Endodermal cell (in vitro differentiated cells): Measurements from ENCODE around the gene HNRNPM. TPM values are rescaled to one million over a fixed set of nuclear protein-coding genes. Genes with fewer than 3 reads are reported as not detected.

Experiments
- DNase-seq: peaks from one replicate; pipeline ENCODE4 v3.0.0-alpha.2; 2017
- H3K27ac ChIP-seq: 2 replicates; pipeline ENCODE4 v1.5.1; 2013; ENCODE audit warnings: mild to moderate bottlenecking, low read depth, low read length, moderate library complexity
- H3K27me3 ChIP-seq: 2 replicates; pipeline ENCODE4 v1.6.1; 2013; ENCODE audit warnings: mild to moderate bottlenecking, low read length, moderate library complexity; ENCODE audit not compliant: insufficient read depth, control insufficient read depth, poor library complexity, severe bottlenecking
- H3K36me3 ChIP-seq: 2 replicates; pipeline ENCODE4 v1.7.0; 2013; ENCODE audit warnings: mild to moderate bottlenecking, low read length, moderate library complexity; ENCODE audit not compliant: control insufficient read depth, insufficient read depth
- H3K4me1 ChIP-seq: one replicate; pipeline ENCODE4 v1.7.0; 2013; ENCODE audit warnings: low read length; ENCODE audit not compliant: control insufficient read depth, insufficient read depth
- H3K4me3 ChIP-seq: 2 replicates; pipeline ENCODE4 v1.5.1; 2013; ENCODE audit warnings: mild to moderate bottlenecking, low read length, moderate library complexity
- H3K9ac ChIP-seq: 2 replicates; pipeline ENCODE4 v1.6.1; 2013; ENCODE audit warnings: mild to moderate bottlenecking, low read length, moderate library complexity; ENCODE audit not compliant: poor library complexity, severe bottlenecking; ENCODE audit errors: extremely low read depth
- H3K9me3 ChIP-seq: 2 replicates; pipeline ENCODE4 v1.6.1; 2013; ENCODE audit warnings: mild to moderate bottlenecking, low read length, moderate library complexity; ENCODE audit not compliant: control insufficient read depth
- H3K27ac Mint-ChIP-seq: 2 replicates; pipeline ENCODE4 v1.8.0; 2020; ENCODE audit warnings: mixed read lengths
- H3K27me3 Mint-ChIP-seq: 2 replicates; pipeline ENCODE4 v1.8.0; 2021; ENCODE audit warnings: mild to moderate bottlenecking, mixed read lengths; ENCODE audit not compliant: insufficient read depth
- H3K36me3 Mint-ChIP-seq: 2 replicates; pipeline ENCODE4 v1.8.0; 2020; ENCODE audit warnings: low read depth, mixed read lengths
- H3K4me1 Mint-ChIP-seq: 2 replicates; pipeline ENCODE4 v1.8.0; 2020; ENCODE audit warnings: mixed read lengths
- H3K4me3 Mint-ChIP-seq: 2 replicates; pipeline ENCODE4 v1.8.0; 2020; ENCODE audit warnings: mild to moderate bottlenecking, moderate library complexity, mixed read lengths
- H3K9me3 Mint-ChIP-seq: 2 replicates; pipeline ENCODE4 v1.8.0; 2020; ENCODE audit warnings: mild to moderate bottlenecking, mixed read lengths
- WGBS, 2 experiments: methylation state at CpG; one replicate each; pipeline versions ENCODE4 v1.1.5 to v1.1.7; 2013; ENCODE audit warnings: missing lambda C conversion rate in 2 of 2, mixed read lengths in 1 of 2; ENCODE audit not compliant: insufficient coverage in 1 of 2, insufficient read length in 1 of 2; 5-methylcytosine and 5-hydroxymethylcytosine counted together
- total RNA-seq, 2 donors: library from RNA; stranded (reverse); fragmentation: NEBNext Ultra II Directional in 1 of 2; extraction: Animal tissue kit (Norgen Biotek cat#: 25700) in 1 of 2; gene quantifications; 2 replicates in 1 of 2; 3 replicates in 1 of 2; pipeline ENCODE4 v1.2.1, GENCODE V29; 2021
- TF ChIP-seq, protein P1 (sequence below): fragments of 200-600 bp; sonication (generic); conservative IDR thresholded peaks from 2 replicates; pipeline ENCODE4 v1.5.0; 2021; ENCODE audit warnings: antibody characterized with exemption, mild to moderate bottlenecking

HNRNPM gene
- total RNA-seq, 2 donors from 2014 or later = 271 to 370 TPM

- no peaks in the 10 kb centered on the region for H3K27me3 Mint-ChIP-seq
- no peaks in the 10 kb centered on the region for H3K4me1 ChIP-seq
- no peaks in the 10 kb centered on the region for H3K27me3 ChIP-seq
These were observed 41.5 kb upstream of the HNRNPM start for GRCh38 chr19:8403098-8403819.

DNA sequence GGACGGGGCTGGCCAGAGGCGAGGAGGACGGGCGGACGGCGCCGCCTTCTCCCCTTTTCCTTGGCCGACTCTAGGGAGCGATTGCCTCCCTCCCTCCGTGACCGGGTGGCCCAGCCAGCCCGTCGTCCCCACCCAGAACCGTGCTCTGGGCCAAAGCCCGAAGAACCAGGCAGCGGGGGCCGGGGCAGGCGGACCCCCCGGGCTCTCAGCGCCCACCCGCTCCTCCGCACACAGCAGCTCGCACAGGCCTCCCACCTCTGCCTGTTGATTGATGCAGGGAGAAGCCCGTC, 41.0 kb upstream of the HNRNPM start:
- Histone ChIP-seq H3K36me3 (peaks cover 36% of the 10 kb centered on the region), H3K4me1 (no peaks in the 10 kb centered on the region), H3K9ac (no peak overlapping the region), H3K4me3 (no peak overlapping the region), H3K27me3 (no peaks in the 10 kb centered on the region), H3K27ac (no peak overlapping the region), H3K9me3 (no peaks in the 10 kb centered on the region)
- 89 to 91% methylated on average over 12 to 24 of the region's 24 CpGs for WGBS, 2 experiments
- H3K9me3 Mint-ChIP-seq = no peaks in the 10 kb centered on the region
- DNase-seq = no peak
- TF ChIP-seq, protein P1, sequence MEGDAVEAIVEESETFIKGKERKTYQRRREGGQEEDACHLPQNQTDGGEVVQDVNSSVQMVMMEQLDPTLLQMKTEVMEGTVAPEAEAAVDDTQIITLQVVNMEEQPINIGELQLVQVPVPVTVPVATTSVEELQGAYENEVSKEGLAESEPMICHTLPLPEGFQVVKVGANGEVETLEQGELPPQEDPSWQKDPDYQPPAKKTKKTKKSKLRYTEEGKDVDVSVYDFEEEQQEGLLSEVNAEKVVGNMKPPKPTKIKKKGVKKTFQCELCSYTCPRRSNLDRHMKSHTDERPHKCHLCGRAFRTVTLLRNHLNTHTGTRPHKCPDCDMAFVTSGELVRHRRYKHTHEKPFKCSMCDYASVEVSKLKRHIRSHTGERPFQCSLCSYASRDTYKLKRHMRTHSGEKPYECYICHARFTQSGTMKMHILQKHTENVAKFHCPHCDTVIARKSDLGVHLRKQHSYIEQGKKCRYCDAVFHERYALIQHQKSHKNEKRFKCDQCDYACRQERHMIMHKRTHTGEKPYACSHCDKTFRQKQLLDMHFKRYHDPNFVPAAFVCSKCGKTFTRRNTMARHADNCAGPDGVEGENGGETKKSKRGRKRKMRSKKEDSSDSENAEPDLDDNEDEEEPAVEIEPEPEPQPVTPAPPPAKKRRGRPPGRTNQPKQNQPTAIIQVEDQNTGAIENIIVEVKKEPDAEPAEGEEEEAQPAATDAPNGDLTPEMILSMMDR = no peak
- peaks cover 53% of the 10 kb centered on the region for H3K36me3 Mint-ChIP-seq
- H3K4me3 Mint-ChIP-seq = no peak overlapping the region
- no peaks in the 10 kb centered on the region for H3K4me1 Mint-ChIP-seq
- no peak overlapping the region for H3K27ac Mint-ChIP-seq
- H3K27me3 Mint-ChIP-seq = no peaks in the 10 kb centered on the region

More at GRCh38 chr19:8403098-8403819, 41.5 kb upstream of the HNRNPM start:
- H3K9me3 Mint-ChIP-seq = no peaks in the 10 kb centered on the region
- H3K9ac ChIP-seq = no peak overlapping the region
- H3K4me3 Mint-ChIP-seq = no peak overlapping the region
- no peak overlapping the region for H3K27ac Mint-ChIP-seq
- TF ChIP-seq, protein P1 = no peak
- no peaks in the 10 kb centered on the region for H3K9me3 ChIP-seq
- peaks cover 36% of the 10 kb centered on the region for H3K36me3 ChIP-seq
- peaks cover 55% of the 10 kb centered on the region for H3K36me3 Mint-ChIP-seq
- no peak for DNase-seq
- 95 to 96% methylated on average over 37 to 44 of the region's 44 CpGs for WGBS, 2 experiments
- H3K27ac ChIP-seq = no peak overlapping the region
- H3K4me1 Mint-ChIP-seq = no peaks in the 10 kb centered on the region
- no peak overlapping the region for H3K4me3 ChIP-seq

DNA sequence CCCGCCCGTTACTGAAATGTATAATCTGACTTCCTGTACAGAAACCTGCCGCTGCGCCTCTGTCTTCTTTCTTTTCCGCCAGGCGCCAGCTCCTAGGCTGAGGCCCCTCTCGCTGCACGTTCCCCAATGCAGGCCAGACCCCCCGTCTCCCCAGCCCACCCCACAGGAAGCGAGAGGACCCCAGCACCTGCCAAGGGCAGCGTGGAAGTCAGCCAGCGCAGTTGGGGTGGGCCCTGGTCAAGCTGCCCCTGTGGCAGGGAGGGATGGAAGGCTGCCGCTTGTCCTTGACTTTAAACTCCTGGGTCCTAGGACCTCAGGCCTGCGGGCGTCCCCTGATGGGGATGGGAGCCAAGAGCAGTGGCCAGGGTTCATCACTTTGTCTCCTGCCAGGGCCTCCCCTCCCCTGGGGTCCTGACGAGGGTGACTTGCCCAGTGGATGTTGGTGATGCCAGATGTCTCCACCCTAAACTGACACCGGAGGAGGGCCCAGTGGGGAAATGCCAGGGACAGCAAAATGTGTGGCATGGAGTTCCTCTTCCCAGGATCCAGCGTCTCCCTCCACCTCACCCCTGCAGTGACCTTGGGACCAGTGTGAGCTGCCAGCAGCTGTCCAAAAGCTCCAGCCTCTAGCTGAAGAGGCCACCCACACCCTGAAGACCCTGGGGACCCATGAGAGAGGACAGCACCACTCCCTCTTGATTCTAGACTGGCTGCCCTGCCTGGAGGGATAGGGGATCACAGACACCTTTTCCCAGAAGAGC, 40.2 kb upstream of the HNRNPM start:
- no peak overlapping the region for H3K4me3 Mint-ChIP-seq
- no peaks in the 10 kb centered on the region for H3K4me1 Mint-ChIP-seq
- Histone ChIP-seq H3K27me3 (no peaks in the 10 kb centered on the region), H3K4me3 (no peak overlapping the region), H3K4me1 (no peaks in the 10 kb centered on the region), H3K36me3 (peaks cover 32% of the 10 kb centered on the region), H3K9me3 (no peaks in the 10 kb centered on the region), H3K9ac (no peak overlapping the region), H3K27ac (no peak overlapping the region)
- WGBS, 2 experiments = 94 to 95% methylated on average over 9 to 18 of the region's 18 CpGs
- peaks cover 47% of the 10 kb centered on the region for H3K36me3 Mint-ChIP-seq
- TF ChIP-seq, protein P1 = no peak
- H3K27ac Mint-ChIP-seq = no peak overlapping the region
- DNase-seq = no peak
- H3K9me3 Mint-ChIP-seq = no peaks in the 10 kb centered on the region
- H3K27me3 Mint-ChIP-seq = no peaks in the 10 kb centered on the region
